MCF 10A (cell line): ENCODE data around the gene UPF1. TPM values are rescaled to one million over a fixed set of nuclear protein-coding genes. Genes with fewer than 3 reads are reported as not detected.

ENCODE experiments used
- BruUV-seq: library from RNA; stranded (reverse); fragments of 400-500 nt; replicated peaks from 2 replicates; lab custom pipeline; 2021; lab: Mats Ljungman, UMichigan
- CTCF ChIA-PET: fragments of 300-600 bp; sonication (Branson Sonifier 250); formaldehyde crosslinking; extraction: SDS; loops from one replicate; lab custom pipeline; 2021; ENCODE audit warnings: antibody characterized with exemption, inconsistent platforms; lab: Yijun Ruan, JAX
- POLR2A ChIA-PET: fragments of 300-600, 350-650 bp; sonication (Branson Sonifier 250); formaldehyde crosslinking; extraction: SDS; loops from one replicate; lab custom pipeline; 2020; ENCODE audit warnings: antibody characterized with exemption, inconsistent platforms; lab: Yijun Ruan, JAX
- DNase-seq: peaks from one replicate; pipeline ENCODE4 v3.0.0-alpha.2; 2018; ENCODE audit not compliant: unreplicated experiment
- H3K27ac Mint-ChIP-seq: one replicate; pipeline ENCODE4 v1.8.0; 2022; ENCODE audit warnings: mild to moderate bottlenecking, low read depth, mixed read lengths; ENCODE audit not compliant: unreplicated experiment
- H3K27me3 Mint-ChIP-seq: one replicate; pipeline ENCODE4 v1.8.0; 2022; ENCODE audit warnings: mixed read lengths; ENCODE audit not compliant: insufficient read depth, unreplicated experiment
- H3K36me3 Mint-ChIP-seq: one replicate; pipeline ENCODE4 v1.8.0; 2022; ENCODE audit warnings: mild to moderate bottlenecking, moderate library complexity, mixed read lengths; ENCODE audit not compliant: insufficient read depth, unreplicated experiment
- H3K4me1 Mint-ChIP-seq: one replicate; pipeline ENCODE4 v1.8.0; 2022; ENCODE audit warnings: mixed read lengths; ENCODE audit not compliant: insufficient read depth, unreplicated experiment
- H3K4me3 Mint-ChIP-seq: one replicate; pipeline ENCODE4 v1.8.0; 2022; ENCODE audit warnings: mild to moderate bottlenecking, moderate library complexity, mixed read lengths; ENCODE audit not compliant: unreplicated experiment
- H3K9me3 Mint-ChIP-seq: one replicate; pipeline ENCODE4 v1.8.0; 2022; ENCODE audit warnings: mixed read lengths; ENCODE audit not compliant: unreplicated experiment
- intact Hi-C: fragments of 100-400 bp; cut with micrococcal nuclease; formaldehyde crosslinking; loops from 2 replicates; pipeline ENCODE4 v1.14.1; 2022
- total RNA-seq: library from RNA; stranded (reverse); gene quantifications from 2 replicates; pipeline ENCODE4 v1.2.3, GENCODE V29; 2022
- TF ChIP-seq, protein P1 (sequence below): fragments of 200-600 bp; IDR thresholded peaks from one replicate; pipeline ENCODE4 v1.8.0; 2022; ENCODE audit warnings: antibody characterized with exemption, mild to moderate bottlenecking; ENCODE audit not compliant: unreplicated experiment

Gene UPF1
- total RNA-seq, 1 experiment from 2014 or later: 79.8 TPM

DNA sequence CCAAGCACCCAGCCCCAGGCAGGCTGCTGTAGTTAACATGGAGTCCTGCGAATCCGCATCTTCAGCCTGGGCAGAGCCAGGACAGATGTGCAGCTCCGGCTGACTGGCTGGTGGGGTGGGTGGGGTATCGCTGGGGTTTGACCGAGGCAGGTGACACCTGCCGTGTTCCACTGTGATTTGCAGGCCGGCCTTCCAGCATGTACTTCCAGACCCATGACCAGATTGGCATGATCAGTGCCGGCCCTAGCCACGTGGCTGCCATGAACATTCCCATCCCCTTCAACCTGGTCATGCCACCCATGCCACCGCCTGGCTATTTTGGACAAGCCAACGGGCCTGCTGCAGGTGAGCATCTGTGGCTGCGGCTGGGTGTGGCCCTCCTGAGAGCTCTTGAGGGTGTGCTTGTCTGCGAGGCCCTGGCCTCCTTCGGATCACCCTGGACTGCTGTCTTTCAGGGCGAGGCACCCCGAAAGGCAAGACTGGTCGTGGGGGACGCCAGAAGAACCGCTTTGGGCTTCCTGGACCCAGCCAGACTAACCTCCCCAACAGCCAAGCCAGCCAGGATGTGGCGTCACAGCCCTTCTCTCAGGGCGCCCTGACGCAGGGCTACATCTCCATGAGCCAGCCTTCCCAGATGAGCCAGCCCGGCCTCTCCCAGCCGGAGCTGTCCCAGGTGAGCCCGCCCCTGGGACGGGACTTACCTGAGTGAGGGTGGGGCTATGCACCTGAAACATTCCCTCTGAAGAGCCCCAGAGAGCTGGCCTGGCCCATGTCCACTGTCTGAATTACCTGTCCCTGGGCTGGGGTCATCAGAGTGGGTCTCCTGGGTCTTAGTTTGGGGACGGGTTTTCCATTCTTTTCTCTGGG, 33.6 kb downstream of the UPF1 start:
- no peak for DNase-seq
- CTCF ChIA-PET: interaction anchor here (0.5 to 2.9 kb wide), 14 partner anchors 10 to 582 kb away, joined by 3 to 22 read pairs (median 4); no protein-coding TSS in a partner anchor
- intact Hi-C loops: no loop called here
- Mint-ChIP-seq H3K27me3 (no peaks in the 10 kb centered on the region), H3K4me3 (no peak overlapping the region), H3K4me1 (no peaks in the 10 kb centered on the region), H3K27ac (no peak overlapping the region), H3K36me3 (peaks cover 86% of the 10 kb centered on the region), H3K9me3 (no peaks in the 10 kb centered on the region)
- TF ChIP-seq, protein P1, sequence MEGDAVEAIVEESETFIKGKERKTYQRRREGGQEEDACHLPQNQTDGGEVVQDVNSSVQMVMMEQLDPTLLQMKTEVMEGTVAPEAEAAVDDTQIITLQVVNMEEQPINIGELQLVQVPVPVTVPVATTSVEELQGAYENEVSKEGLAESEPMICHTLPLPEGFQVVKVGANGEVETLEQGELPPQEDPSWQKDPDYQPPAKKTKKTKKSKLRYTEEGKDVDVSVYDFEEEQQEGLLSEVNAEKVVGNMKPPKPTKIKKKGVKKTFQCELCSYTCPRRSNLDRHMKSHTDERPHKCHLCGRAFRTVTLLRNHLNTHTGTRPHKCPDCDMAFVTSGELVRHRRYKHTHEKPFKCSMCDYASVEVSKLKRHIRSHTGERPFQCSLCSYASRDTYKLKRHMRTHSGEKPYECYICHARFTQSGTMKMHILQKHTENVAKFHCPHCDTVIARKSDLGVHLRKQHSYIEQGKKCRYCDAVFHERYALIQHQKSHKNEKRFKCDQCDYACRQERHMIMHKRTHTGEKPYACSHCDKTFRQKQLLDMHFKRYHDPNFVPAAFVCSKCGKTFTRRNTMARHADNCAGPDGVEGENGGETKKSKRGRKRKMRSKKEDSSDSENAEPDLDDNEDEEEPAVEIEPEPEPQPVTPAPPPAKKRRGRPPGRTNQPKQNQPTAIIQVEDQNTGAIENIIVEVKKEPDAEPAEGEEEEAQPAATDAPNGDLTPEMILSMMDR: no peak
- POLR2A ChIA-PET: no interaction called here
- no TSS peak for BruUV-seq

DNA sequence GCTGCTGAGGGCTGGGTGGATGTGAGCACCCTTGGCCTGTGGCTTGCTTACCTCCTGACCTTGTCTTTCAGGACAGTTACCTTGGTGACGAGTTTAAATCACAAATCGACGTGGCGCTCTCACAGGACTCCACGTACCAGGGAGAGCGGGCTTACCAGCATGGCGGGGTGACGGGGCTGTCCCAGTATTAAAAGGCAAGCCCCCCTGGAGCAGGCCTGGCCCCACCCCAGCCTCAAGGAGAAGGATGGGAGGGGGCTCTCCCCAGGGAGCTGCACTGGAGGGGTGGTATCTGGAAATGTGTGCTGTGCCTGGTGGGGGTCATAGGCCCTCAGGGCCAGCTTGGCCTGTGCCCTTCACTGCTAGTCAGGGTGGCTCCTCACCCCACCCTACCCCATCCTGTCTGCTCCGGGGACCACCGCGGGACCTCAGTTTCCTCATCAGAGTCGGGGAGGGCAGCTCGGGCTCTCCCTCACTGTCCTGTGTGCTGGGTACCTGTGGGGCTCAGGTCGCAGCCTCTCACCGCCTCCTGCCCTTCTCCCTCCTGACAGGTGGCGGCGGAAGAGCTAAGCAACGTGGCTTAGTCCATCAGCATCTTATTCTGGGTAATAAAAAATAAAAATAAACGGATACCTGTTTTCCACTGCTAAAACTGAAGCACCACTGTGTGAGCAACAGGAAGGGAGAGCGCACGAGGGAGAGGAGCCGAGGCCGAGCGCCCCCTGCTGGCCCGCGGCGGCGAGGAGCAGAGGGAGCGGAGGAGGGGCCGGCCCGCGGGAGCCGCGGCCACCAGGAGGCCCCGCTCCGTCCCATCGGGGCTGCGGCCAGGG, 34.4 kb downstream of the UPF1 start:
- Mint-ChIP-seq H3K4me3 (no peak overlapping the region), H3K27me3 (no peaks in the 10 kb centered on the region), H3K36me3 (peaks cover 86% of the 10 kb centered on the region), H3K4me1 (no peaks in the 10 kb centered on the region), H3K9me3 (no peaks in the 10 kb centered on the region), H3K27ac (no peak overlapping the region)
- intact Hi-C loops: no loop called here
- POLR2A ChIA-PET: interaction anchor here (0.7 kb wide), 1 partner anchor 79 kb away, joined by 3 read pairs; no protein-coding TSS in a partner anchor
- no TSS peak for BruUV-seq
- TF ChIP-seq, protein P1: peak; percentile 97
- DNase-seq: peak; percentile 70
- CTCF ChIA-PET: interaction anchor here (0.5 to 2.9 kb wide), 24 partner anchors 9 to 583 kb away, joined by 3 to 22 read pairs (median 4); no protein-coding TSS in a partner anchor

DNA sequence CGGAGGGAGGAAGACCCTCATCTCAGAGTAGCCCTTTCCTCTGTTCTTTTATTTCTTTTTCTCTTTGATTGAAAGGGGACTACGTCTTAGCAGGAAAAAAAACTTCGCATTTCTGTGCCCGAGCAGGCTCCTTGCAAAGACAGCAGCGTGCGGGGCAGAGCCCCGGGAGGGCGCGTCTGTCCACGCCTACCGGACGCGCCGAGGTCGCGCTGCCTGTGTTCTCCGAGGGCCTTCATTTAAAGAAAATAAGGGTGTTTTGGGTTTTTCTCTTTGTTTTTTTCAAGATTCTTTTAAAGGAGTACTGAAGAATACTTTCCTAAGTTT, 35.0 kb downstream of the UPF1 start:
- CTCF ChIA-PET: interaction anchor here (0.5 to 2.9 kb wide), 24 partner anchors 8 to 418 kb away, joined by 3 to 22 read pairs (median 4); no protein-coding TSS in a partner anchor
- Mint-ChIP-seq H3K4me1 (no peaks in the 10 kb centered on the region), H3K4me3 (no peak overlapping the region), H3K9me3 (no peaks in the 10 kb centered on the region), H3K27ac (no peak overlapping the region), H3K36me3 (peaks cover 80% of the 10 kb centered on the region), H3K27me3 (no peaks in the 10 kb centered on the region)
- BruUV-seq: no TSS peak
- POLR2A ChIA-PET: interaction anchor here (0.7 kb wide), 1 partner anchor 80 kb away, joined by 3 read pairs; no protein-coding TSS in a partner anchor
- no peak for DNase-seq
- TF ChIP-seq, protein P1: peak; percentile 29
- intact Hi-C loops: no loop called here
